CD8-positive, alpha-beta memory T cell (primary cell): Measurements from ENCODE around the gene CAMK4. TPM values are rescaled to one million over a fixed set of nuclear protein-coding genes. Genes with fewer than 3 reads are reported as not detected.

Experiments used
- CTCF ChIA-PET: fragments of 350-600 bp; sonication (Branson Sonifier 250); formaldehyde crosslinking; loops from one replicate; lab custom pipeline; 2021; ENCODE audit warnings: antibody characterized with exemption; lab: Charles Lee
- POLR2A ChIA-PET: fragments of 350-600 bp; sonication (Branson Sonifier 250); formaldehyde crosslinking; loops from one replicate; lab custom pipeline; 2021; ENCODE audit warnings: antibody characterized with exemption; lab: Charles Lee
- DNase-seq, 5 donors: peaks; one replicate each; pipeline versions ENCODE4 v3.0.0 to v3.0.0-alpha.2; 2020 to 2022; ENCODE audit warnings: mixed read lengths in 1 of 5
- H3K27ac ChIP-seq: one replicate; pipeline ENCODE4 v1.7.0; 2013; ENCODE audit warnings: low read depth, mild to moderate bottlenecking, low read length, moderate library complexity
- H3K27me3 ChIP-seq: 2 replicates; pipeline ENCODE4 v1.7.0; 2013; ENCODE audit warnings: low read length, mild to moderate bottlenecking; ENCODE audit not compliant: insufficient read depth, poor library complexity, severe bottlenecking
- H3K36me3 ChIP-seq: 2 replicates; pipeline ENCODE4 v1.7.0; 2013; ENCODE audit warnings: mild to moderate bottlenecking, low read length, moderate library complexity; ENCODE audit not compliant: insufficient read depth
- H3K4me1 ChIP-seq: 2 replicates; pipeline ENCODE4 v1.7.0; 2013; ENCODE audit warnings: mild to moderate bottlenecking, low read length, moderate library complexity; ENCODE audit not compliant: insufficient read depth
- H3K4me3 ChIP-seq: 2 replicates; pipeline ENCODE4 v1.7.0; 2013; ENCODE audit warnings: mild to moderate bottlenecking, low read length
- H3K9me3 ChIP-seq: 2 replicates; pipeline ENCODE4 v1.7.0; 2013; ENCODE audit warnings: mild to moderate bottlenecking, low read length
- H3K27ac Mint-ChIP-seq, 8 donors: one replicate each; pipeline ENCODE4 v1.8.0; 2020 to 2021; ENCODE audit warnings: mixed read lengths in 8 of 8, mild to moderate bottlenecking in 6 of 8, inconsistent platforms in 3 of 8, moderate library complexity in 3 of 8
- H3K27me3 Mint-ChIP-seq, 2 donors: one replicate each; pipeline ENCODE4 v1.8.0; 2020 to 2021; ENCODE audit warnings: mixed read lengths in 2 of 2, mild to moderate bottlenecking in 1 of 2, moderate library complexity in 1 of 2
- H3K36me3 Mint-ChIP-seq, 3 donors: one replicate each; pipeline ENCODE4 v1.8.0; 2020 to 2021; ENCODE audit warnings: mixed read lengths in 3 of 3, inconsistent platforms in 1 of 3, mild to moderate bottlenecking in 1 of 3
- H3K4me1 Mint-ChIP-seq, 3 donors: one replicate each; pipeline ENCODE4 v1.8.0; 2020 to 2021; ENCODE audit warnings: mixed read lengths in 3 of 3, inconsistent platforms in 1 of 3, mild to moderate bottlenecking in 1 of 3
- H3K4me3 Mint-ChIP-seq, 7 donors: one replicate each; pipeline ENCODE4 v1.8.0; 2020 to 2021; ENCODE audit warnings: mixed read lengths in 7 of 7, mild to moderate bottlenecking in 6 of 7, moderate library complexity in 4 of 7, inconsistent platforms in 2 of 7
- H3K9me3 Mint-ChIP-seq, 5 donors: one replicate each; pipeline ENCODE4 v1.8.0; 2020 to 2022; ENCODE audit warnings: mixed read lengths in 5 of 5, mild to moderate bottlenecking in 3 of 5, moderate library complexity in 2 of 5, inconsistent platforms in 1 of 5
- polyA plus RNA-seq: library from polyadenylated mRNA; unstranded; fragments of 300-500 nt; fragmentation: Illumina TruSeq; gene quantifications from one replicate; pipeline ENCODE4 v1.2.3, GENCODE V29; 2021
- total RNA-seq, 2 experiments: library from RNA; stranded (reverse); gene quantifications; one replicate each; pipeline ENCODE4 v1.2.3, GENCODE V29; 2021

The CAMK4 gene
- total and polyA plus RNA-seq, 3 experiments from 2014 or later: 57.4 to 84.5 (median 68.7) TPM

DNA sequence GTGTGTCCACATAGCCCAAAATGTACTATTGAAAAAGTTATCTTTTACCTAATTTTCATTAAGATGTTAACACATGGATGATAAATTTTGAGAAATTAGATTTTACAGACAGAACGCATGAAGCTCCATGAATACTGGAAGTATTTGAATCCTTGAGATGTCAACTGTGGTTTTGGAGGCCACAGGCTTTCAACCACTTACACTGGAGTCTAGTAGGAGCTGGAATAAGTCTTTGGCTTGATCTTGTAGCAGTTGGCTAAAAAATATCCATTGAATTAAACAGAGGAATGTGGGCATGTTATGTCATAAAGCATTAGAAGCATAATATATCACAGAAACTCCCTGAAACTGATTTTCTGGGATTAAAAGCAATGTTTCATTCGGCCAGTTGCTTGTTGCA is 52.9 kb downstream of the CAMK4 start:
- H3K27me3 Mint-ChIP-seq: no peaks in the 10 kb centered on the region
- H3K4me3 Mint-ChIP-seq: peak overlapping the region in 1 of 7 donors; percentile 3
- no peaks in the 10 kb centered on the region for H3K9me3 ChIP-seq
- H3K36me3 Mint-ChIP-seq: peaks cover 0 to 2% (median 0%) of the 10 kb centered on the region in 3 donors
- H3K27ac ChIP-seq: no peak overlapping the region
- peaks cover 38 to 80% (median 73%) of the 10 kb centered on the region in 3 donors for H3K4me1 Mint-ChIP-seq
- ChIA-PET CTCF (interaction anchor here (3.9 to 4.5 kb wide), 3 partner anchors 54 to 121 kb away, joined by 45 to 64 read pairs (median 53); partner anchors contain the start of gene CAMK4), POLR2A (no interaction called here)
- no peak for DNase-seq
- no peaks in the 10 kb centered on the region for H3K9me3 Mint-ChIP-seq
- H3K27ac Mint-ChIP-seq: peak overlapping the region in 7 of 8 donors; percentile 15 to 73 (median 41)
- no peak overlapping the region for H3K4me3 ChIP-seq
- no peaks in the 10 kb centered on the region for H3K36me3 ChIP-seq
- no peaks in the 10 kb centered on the region for H3K27me3 ChIP-seq
- H3K4me1 ChIP-seq: peaks cover 32% of the 10 kb centered on the region

DNA sequence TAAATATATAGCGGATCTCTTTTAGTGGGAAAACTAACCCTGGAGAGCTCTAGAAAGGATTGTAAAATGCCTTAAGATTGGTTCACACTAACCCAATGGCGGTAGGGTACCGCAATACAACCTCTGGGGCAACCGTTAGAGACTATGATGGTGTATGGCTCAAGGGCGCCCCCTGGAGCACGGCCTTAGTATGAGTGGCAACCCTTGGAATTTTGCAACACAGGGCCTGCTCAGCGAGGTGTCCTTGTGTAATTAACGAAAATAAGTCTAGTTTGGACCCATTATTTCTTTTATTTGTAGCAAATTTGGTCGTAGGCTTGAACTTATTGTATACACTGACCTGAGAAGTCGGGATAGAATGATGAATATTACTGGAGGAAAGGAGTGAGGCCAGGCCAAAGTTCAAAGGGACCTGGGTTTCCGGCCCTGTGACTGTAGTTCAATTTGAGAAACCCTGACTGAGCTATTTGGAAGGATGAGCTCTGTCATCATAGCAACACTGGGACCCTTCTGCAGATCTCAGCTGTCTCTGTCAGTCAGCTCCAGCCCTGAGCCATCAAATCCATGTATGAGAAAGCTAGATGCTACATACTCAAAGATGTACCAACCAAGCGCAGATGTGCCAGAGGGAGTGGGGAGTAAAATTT is 54.8 kb downstream of the CAMK4 start:
- Mint-ChIP-seq H3K27ac (peak overlapping the region in 7 of 8 donors; percentile 1 to 89 (median 58)), H3K4me1 (peaks cover 51 to 85% (median 80%) of the 10 kb centered on the region in 3 donors), H3K27me3 (no peaks in the 10 kb centered on the region), H3K36me3 (peaks cover 0 to 4% (median 0%) of the 10 kb centered on the region in 3 donors), H3K9me3 (no peaks in the 10 kb centered on the region), H3K4me3 (peak overlapping the region in 1 of 7 donors; percentile 39)
- H3K27ac ChIP-seq: no peak overlapping the region
- ChIA-PET CTCF (interaction anchor here (0.6 to 4.5 kb wide), 27 partner anchors 11 to 252 kb away, joined by 3 to 64 read pairs (median 4); partner anchors contain the start of gene CAMK4), POLR2A (interaction anchor here (1.1 kb wide), 1 partner anchor 55 kb away, joined by 3 read pairs; no protein-coding TSS in a partner anchor)
- no peak overlapping the region for H3K4me3 ChIP-seq
- H3K36me3 ChIP-seq: no peaks in the 10 kb centered on the region
- H3K9me3 ChIP-seq: no peaks in the 10 kb centered on the region
- DNase-seq: peak; percentile 72 to 88 (median 81)
- no peaks in the 10 kb centered on the region for H3K27me3 ChIP-seq
- H3K4me1 ChIP-seq: peaks cover 39% of the 10 kb centered on the region

DNA sequence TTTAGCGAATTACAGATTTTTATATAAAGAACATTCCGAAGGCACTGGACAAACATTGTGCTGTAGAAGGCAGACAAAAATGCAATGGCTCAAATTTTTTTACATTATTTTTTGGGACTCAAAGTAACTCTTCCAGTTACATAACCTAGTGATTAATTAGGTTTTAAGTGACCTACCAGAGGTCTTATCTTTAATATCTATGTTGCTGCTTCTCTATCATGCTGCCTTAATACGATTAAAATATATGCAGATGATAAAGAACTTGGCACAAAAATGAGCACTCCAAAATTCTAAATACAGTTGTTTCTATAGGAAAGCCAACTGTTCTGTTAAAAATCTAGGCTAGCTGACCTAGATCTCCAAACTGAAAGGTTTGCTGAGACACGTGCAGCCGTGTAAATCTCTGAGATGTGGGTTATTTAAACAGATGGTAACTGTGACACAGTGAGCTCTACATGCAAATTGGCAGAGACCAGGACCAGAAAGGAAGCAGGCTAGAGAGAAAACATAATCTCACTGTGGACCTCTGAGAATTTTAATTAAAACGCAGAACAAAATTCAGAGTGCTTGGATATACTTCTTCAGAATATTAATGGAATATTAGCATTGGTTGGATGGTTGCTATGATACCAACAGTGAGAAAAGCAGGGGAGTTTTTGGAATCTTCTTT is 56.2 kb downstream of the CAMK4 start:
- no peaks in the 10 kb centered on the region for H3K27me3 ChIP-seq
- H3K36me3 Mint-ChIP-seq: peaks cover 0 to 9% (median 0%) of the 10 kb centered on the region in 3 donors
- DNase-seq: no peak
- H3K4me1 Mint-ChIP-seq: peaks cover 50 to 86% (median 82%) of the 10 kb centered on the region in 3 donors
- no peaks in the 10 kb centered on the region for H3K27me3 Mint-ChIP-seq
- H3K4me1 ChIP-seq: peaks cover 41% of the 10 kb centered on the region
- no peak overlapping the region for H3K4me3 Mint-ChIP-seq
- no peaks in the 10 kb centered on the region for H3K9me3 ChIP-seq
- no peaks in the 10 kb centered on the region for H3K36me3 ChIP-seq
- ChIA-PET POLR2A (interaction anchor here (1.6 kb wide), 1 partner anchor 57 kb away, joined by 4 read pairs; no protein-coding TSS in a partner anchor), CTCF (interaction anchor here (1.1 to 4.5 kb wide), 9 partner anchors 15 to 140 kb away, joined by 3 to 64 read pairs (median 5); partner anchors contain the start of gene CAMK4)
- no peak overlapping the region for H3K4me3 ChIP-seq
- H3K27ac Mint-ChIP-seq: no peak overlapping the region
- no peak overlapping the region for H3K27ac ChIP-seq
- H3K9me3 Mint-ChIP-seq: no peaks in the 10 kb centered on the region

- Histone ChIP-seq H3K4me3 (no peak overlapping the region), H3K9me3 (no peaks in the 10 kb centered on the region), H3K4me1 (peaks cover 40% of the 10 kb centered on the region), H3K36me3 (no peaks in the 10 kb centered on the region), H3K27ac (no peak overlapping the region), H3K27me3 (no peaks in the 10 kb centered on the region)
- Mint-ChIP-seq H3K36me3 (peaks cover 0 to 15% (median 0%) of the 10 kb centered on the region in 3 donors), H3K27ac (peak overlapping the region in 3 of 8 donors; percentile 6 to 36 (median 14)), H3K27me3 (no peaks in the 10 kb centered on the region), H3K9me3 (no peaks in the 10 kb centered on the region), H3K4me3 (no peak overlapping the region), H3K4me1 (peaks cover 53 to 87% (median 82%) of the 10 kb centered on the region in 3 donors)
- ChIA-PET CTCF (interaction anchor here (0.7 to 1.1 kb wide), 2 partner anchors 126 to 127 kb away, joined by 3 to 4 read pairs; no protein-coding TSS in a partner anchor), POLR2A (no interaction called here)
- DNase-seq: no peak
Measured at GRCh38 chr5:111282798-111283197, 58.6 kb downstream of the CAMK4 start.

- H3K4me1 Mint-ChIP-seq: peaks cover 63 to 90% (median 85%) of the 10 kb centered on the region in 3 donors
- CTCF ChIA-PET: interaction anchor here (0.8 to 1.3 kb wide), 2 partner anchors 11 to 114 kb away, joined by 3 read pairs; no protein-coding TSS in a partner anchor
Measured at GRCh38 chr5:111284825-111285224, 60.6 kb downstream of the CAMK4 start.

GRCh38 chr5:111294551-111294950 is 70.4 kb downstream of the CAMK4 start:
- Histone ChIP-seq H3K36me3 (no peaks in the 10 kb centered on the region), H3K4me3 (no peak overlapping the region), H3K27me3 (no peaks in the 10 kb centered on the region), H3K4me1 (peaks cover 4% of the 10 kb centered on the region), H3K9me3 (peaks cover 10% of the 10 kb centered on the region), H3K27ac (no peak overlapping the region)
- H3K4me1 Mint-ChIP-seq: peaks cover 43 to 69% (median 69%) of the 10 kb centered on the region in 3 donors
- no peak overlapping the region for H3K27ac Mint-ChIP-seq
- POLR2A ChIA-PET: no interaction called here
- DNase-seq: no peak
- no peak overlapping the region for H3K4me3 Mint-ChIP-seq
- peaks cover 9 to 26% (median 18%) of the 10 kb centered on the region in 3 donors for H3K36me3 Mint-ChIP-seq
- H3K27me3 Mint-ChIP-seq: no peaks in the 10 kb centered on the region
- CTCF ChIA-PET: no interaction called here
- peaks cover 0 to 4% (median 4%) of the 10 kb centered on the region in 5 donors for H3K9me3 Mint-ChIP-seq

More at GRCh38 chr5:111284825-111285224, 60.6 kb downstream of the CAMK4 start:
- Histone ChIP-seq H3K9me3 (no peaks in the 10 kb centered on the region), H3K4me3 (no peak overlapping the region), H3K27me3 (no peaks in the 10 kb centered on the region), H3K27ac (no peak overlapping the region), H3K4me1 (peaks cover 25% of the 10 kb centered on the region), H3K36me3 (no peaks in the 10 kb centered on the region)
- no peaks in the 10 kb centered on the region for H3K9me3 Mint-ChIP-seq
- H3K27ac Mint-ChIP-seq: peak overlapping the region in 1 of 8 donors; percentile 32
- H3K27me3 Mint-ChIP-seq: no peaks in the 10 kb centered on the region
- H3K36me3 Mint-ChIP-seq: peaks cover 0 to 19% (median 0%) of the 10 kb centered on the region in 3 donors
- no peak overlapping the region for H3K4me3 Mint-ChIP-seq
- POLR2A ChIA-PET: no interaction called here
- DNase-seq: no peak

DNA sequence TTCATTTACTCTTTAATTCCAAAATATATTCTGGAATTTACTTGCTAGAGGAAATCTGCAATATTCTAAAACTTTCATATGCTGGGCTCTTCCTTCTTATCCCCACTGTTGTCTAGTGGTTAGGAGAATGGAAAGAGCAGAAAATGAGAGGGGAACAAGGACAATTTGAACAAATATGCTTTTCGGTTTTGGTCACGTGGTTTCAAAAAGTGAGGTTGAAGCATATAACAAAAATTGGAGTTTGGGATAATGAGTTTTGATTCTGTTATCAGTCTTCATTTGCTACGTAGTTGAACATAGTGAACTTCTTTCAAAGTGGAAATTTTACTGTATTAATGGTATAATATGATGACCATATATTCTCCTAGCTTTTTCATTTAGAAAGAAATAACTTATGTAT is 71.5 kb downstream of the CAMK4 start:
- ChIA-PET CTCF (interaction anchor here (1.2 kb wide), 1 partner anchor 11 kb away, joined by 3 read pairs; no protein-coding TSS in a partner anchor), POLR2A (no interaction called here)
- no peaks in the 10 kb centered on the region for H3K36me3 ChIP-seq
- Mint-ChIP-seq H3K27me3 (no peaks in the 10 kb centered on the region), H3K27ac (no peak overlapping the region), H3K9me3 (peaks cover 0 to 4% (median 4%) of the 10 kb centered on the region in 5 donors), H3K36me3 (peaks cover 14 to 25% (median 24%) of the 10 kb centered on the region in 3 donors), H3K4me1 (peaks cover 38 to 69% (median 65%) of the 10 kb centered on the region in 3 donors), H3K4me3 (no peak overlapping the region)
- no peaks in the 10 kb centered on the region for H3K27me3 ChIP-seq
- DNase-seq: no peak
- no peak overlapping the region for H3K4me3 ChIP-seq
- H3K27ac ChIP-seq: no peak overlapping the region
- H3K9me3 ChIP-seq: peaks cover 10% of the 10 kb centered on the region
- H3K4me1 ChIP-seq: peaks cover 4% of the 10 kb centered on the region
